ENCODE data around the gene PHF14. TPM values are rescaled to one million over a fixed set of nuclear protein-coding genes. Genes with fewer than 3 reads are reported as not detected.

Gene PHF14
- total RNA-seq, 4 donors from 2014 or later, result 25.3 to 52.6 (median 29.1) TPM

DNA sequence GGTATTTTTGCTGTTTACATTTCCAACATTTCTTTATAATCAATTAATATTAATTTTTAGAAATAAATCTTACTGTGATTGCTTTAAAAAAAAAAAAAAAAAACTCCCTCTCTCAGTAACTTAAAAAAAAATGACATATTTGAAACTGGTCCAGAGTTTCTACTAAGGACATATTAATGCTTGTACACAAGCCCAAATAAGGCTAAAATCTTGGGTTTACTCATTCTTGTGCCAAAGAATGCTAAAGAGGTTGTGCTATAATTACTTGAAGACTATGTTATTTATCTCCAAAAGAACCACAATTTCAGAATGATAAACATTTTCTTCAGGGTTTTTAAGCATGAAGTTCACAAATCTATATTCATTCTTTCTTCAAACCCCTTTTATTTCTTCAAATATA is 39.4 kb upstream of the PHF14 start:
- Histone ChIP-seq H3K36me3 (peaks cover 3 to 57% of the 10 kb centered on the region in 2 donors), H3K27me3 (no peaks in the 10 kb centered on the region), H3K27ac (peak overlapping the region; percentile 76 to 95 (median 83)), H3K9me3 (no peaks in the 10 kb centered on the region), H3K4me3 (peak overlapping the region in 1 of 2 donors; percentile 11), H3K4me1 (peaks cover 0 to 68% (median 7%) of the 10 kb centered on the region in 3 donors)
- ATAC-seq, result peak; percentile 39
- TF ChIP-seq EP300 (IDR thresholded peaks at IDR 0.05) (no peak), POLR2AphosphoS5 (IDR thresholded peaks at IDR 0.05) (peak; percentile 62), POLR2A (IDR thresholded peaks at IDR 0.05) (no peak), CTCF (IDR thresholded peaks at IDR 0.05) (no peak)

DNA sequence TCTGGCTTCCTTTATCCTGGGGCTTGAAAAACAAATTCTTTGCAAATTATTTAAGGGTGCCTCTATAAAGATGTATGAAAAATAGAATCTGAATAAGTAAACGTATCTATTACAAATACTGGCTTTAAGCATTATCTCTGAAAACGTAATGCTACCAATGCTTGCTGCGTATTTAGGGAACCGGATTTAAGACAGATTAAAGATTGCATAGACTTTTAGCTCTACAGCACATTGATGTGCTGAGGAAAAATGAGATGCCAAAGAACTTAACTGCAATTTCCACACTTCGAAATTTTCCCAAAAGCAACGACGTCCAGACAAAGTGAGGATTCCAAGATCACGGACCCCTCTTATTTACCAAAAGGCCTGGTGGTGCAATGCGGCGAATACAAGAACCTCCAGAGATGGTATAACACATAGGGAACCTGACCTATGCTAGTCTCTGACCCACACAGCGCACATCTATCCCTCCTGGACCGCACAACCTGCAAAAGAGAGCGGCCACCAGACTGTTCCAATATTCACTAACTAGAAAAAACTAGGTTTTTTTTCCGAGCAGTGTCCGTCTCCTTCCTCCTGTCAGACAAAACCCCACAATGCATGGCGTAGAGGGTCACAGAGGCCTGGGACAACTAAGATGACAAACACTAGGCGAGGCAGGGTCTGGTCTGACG is 34.3 kb upstream of the PHF14 start:
- TF ChIP-seq CTCF (IDR thresholded peaks at IDR 0.05) (no peak), EP300 (IDR thresholded peaks at IDR 0.05) (no peak), POLR2A (IDR thresholded peaks at IDR 0.05) (no peak), POLR2AphosphoS5 (IDR thresholded peaks at IDR 0.05) (no peak)
- Histone ChIP-seq H3K9me3 (no peaks in the 10 kb centered on the region), H3K27ac (peak overlapping the region; percentile 90 to 95 (median 94)), H3K36me3 (peaks cover 3 to 27% of the 10 kb centered on the region in 2 donors), H3K4me3 (peak overlapping the region; percentile 68 to 89), H3K27me3 (no peaks in the 10 kb centered on the region), H3K4me1 (peaks cover 0 to 52% (median 7%) of the 10 kb centered on the region in 3 donors)
- 0 to 1% methylated on average over 11 to 14 of the region's 18 CpGs for WGBS, 2 donors (ENCODE audit: low coverage in 1 of 2)
- no peak for ATAC-seq

DNA sequence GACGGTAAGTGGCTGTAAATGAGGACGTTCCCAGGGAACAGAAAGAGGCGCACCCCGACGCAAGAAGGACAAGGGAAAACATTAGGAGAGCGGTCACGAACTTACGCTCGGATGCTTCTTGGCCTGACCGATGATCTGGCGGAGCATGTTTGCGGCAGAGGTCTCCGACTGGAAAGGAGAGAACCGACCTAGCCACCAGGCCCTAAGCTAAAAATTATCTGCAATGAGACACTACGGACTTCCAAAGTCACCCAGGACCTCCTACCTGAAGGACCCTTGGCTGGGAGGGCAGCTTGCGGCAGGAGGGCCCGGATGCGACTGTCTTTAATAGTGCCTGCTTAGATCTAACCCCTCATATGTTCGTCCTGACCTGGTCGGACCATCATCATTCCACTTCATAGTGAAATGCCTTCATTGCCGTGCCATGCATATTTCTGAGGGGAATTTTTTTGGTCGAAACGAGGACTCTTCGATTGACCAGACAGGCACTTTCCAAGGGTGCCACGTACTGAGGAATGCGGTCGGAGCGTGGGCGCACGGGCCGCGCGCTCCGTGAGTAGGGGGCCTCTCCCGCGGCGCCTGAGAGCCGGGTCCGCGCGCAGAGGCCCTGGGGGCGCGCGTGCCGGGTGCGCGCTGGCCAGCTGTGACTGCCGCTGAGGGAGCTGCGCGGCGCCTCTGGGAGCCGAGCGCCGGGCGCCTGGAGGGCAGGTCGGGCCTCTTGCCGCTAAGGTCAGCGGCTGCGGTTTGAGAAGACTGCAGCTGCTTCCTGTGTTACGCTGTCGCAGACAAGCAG is 33.6 kb upstream of the PHF14 start:
- Histone ChIP-seq H3K4me1 (peaks cover 0 to 45% (median 7%) of the 10 kb centered on the region in 3 donors), H3K36me3 (peaks cover 3 to 27% of the 10 kb centered on the region in 2 donors), H3K9me3 (no peaks in the 10 kb centered on the region), H3K27ac (peak overlapping the region; percentile 90 to 95 (median 94)), H3K27me3 (no peaks in the 10 kb centered on the region), H3K4me3 (peak overlapping the region; percentile 68 to 89)
- ATAC-seq, result peak; percentile 98
- peak in 2 of 4 experiments; percentile 12 to 15 for TF ChIP-seq CTCF (IDR thresholded peaks at IDR 0.05)
- TF ChIP-seq POLR2AphosphoS5 (IDR thresholded peaks at IDR 0.05), result peak; percentile 99
- TF ChIP-seq POLR2A (IDR thresholded peaks at IDR 0.05), result peak; percentile 86 to 88
- no peak for TF ChIP-seq EP300 (IDR thresholded peaks at IDR 0.05)
- WGBS, 2 donors (ENCODE audit: low coverage in 1 of 2), result 1% methylated on average over 21 of the region's 61 CpGs; no CpG with 5 or more reads in 1 of the 2 donors

DNA sequence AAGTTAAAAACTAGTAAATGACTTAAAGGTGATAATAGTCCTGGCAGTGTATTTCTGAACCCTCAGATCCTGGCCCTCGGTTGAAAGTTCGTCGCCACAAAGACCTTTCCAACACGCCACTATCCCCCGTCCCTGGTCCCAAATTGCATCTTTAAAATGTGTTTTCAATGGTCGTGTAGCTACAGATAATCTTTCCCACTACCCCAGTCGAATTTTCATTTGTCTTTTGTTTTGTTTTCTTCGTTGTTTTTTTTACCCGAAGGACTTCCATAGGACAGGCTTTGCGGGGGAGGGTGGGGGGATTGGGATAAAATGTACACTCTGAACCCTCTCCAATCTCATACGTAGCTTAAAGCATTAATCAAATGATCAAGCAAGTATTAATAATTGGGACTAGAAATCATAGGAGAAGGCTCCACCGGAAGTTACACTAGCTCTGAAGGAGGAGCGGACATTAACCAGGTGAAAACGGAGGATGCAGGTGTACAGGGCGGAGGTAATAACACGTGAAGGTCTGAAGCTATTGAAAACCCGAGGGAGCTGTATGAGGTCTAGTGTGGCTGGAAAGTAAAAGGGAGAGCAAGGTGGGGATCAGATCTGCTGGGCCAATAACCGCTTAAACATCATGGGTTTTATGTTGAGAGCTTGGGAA is 32.8 kb upstream of the PHF14 start:
- Histone ChIP-seq H3K4me3 (peak overlapping the region; percentile 68 to 89), H3K27ac (peak overlapping the region; percentile 90 to 95 (median 94)), H3K27me3 (no peaks in the 10 kb centered on the region), H3K9me3 (no peaks in the 10 kb centered on the region), H3K36me3 (peaks cover 3 to 19% of the 10 kb centered on the region in 2 donors), H3K4me1 (peaks cover 0 to 37% (median 2%) of the 10 kb centered on the region in 3 donors)
- no peak for TF ChIP-seq POLR2AphosphoS5 (IDR thresholded peaks at IDR 0.05)
- TF ChIP-seq POLR2A (IDR thresholded peaks at IDR 0.05), result no peak
- TF ChIP-seq CTCF (IDR thresholded peaks at IDR 0.05), result no peak
- TF ChIP-seq EP300 (IDR thresholded peaks at IDR 0.05), result no peak
- ATAC-seq, result no peak
- WGBS, 2 donors (ENCODE audit: low coverage in 1 of 2), result 22 to 42% methylated on average over 12 to 18 of the region's 18 CpGs
